Anterior cingulate cortex (tissue), 58 donors: ENCODE data around the gene TFIP11.
A peak's percentile ranks its signal among the peaks of the same experiment; 100 is the strongest.

Experiments used
- DNase-seq, 58 donors: peaks; one replicate each; lab custom pipeline; 2025; lab: John Stamatoyannopoulos, UW

Gene TFIP11

DNA sequence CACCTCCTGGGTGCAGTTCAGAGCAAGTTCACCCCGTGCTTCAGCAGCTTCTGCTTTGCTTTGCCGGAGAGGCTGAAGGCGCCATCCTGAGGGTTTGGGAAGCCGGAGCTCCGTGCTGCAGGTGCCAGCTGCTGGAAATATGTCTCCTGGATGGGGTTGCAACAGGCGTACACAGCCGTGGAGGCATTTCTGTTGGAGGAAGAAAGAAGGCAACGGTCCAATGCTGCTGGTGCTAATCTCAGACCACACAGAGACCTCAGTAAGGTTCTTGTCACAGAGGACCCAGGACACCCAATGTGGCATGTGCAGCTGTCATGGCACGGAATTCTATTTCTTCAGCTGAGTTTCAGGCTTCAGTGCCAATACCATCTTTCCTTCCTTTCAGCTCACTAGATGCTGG lies 59.1 kb downstream of the TFIP11 start:
- DNase-seq = no peak

DNA sequence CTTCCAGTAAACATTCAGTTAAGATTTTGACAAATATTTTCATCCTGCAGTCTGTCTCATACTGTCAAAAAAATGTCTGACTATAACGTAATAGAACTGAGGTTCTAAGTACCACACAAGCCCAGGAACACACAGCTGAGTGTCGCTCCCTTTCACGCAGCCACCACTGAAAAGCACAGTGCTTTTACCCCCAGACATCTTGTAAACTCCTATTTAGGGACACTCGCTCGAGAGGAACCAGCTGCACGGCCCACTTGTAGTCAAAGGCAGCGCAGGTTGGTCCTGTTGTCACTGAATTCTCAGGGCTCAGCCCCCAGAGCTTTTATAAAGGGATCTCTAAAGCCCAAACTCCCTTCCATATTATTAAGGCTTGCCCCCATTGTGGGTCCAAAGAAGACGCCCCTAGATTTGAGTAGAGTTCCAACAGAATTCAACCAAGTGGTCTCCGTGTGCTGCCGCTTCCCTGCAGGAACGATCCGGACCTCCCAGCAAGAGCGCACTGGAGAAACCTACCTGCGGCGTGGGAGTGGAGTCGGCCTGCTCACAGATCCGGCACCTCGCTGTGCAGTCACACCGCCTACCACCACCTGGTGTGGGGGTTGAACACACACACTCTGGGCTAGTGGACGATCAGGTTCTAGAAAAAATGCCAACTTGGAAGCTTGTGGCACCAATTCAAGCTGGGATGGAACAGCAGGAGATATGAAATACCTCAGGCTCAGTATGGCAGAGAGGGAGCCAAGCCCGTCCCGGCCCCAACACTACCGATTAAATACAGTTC lies 59.8 kb downstream of the TFIP11 start:
- DNase-seq = peak in 9 of 58 donors; percentile 6 to 59 (median 25)

DNA sequence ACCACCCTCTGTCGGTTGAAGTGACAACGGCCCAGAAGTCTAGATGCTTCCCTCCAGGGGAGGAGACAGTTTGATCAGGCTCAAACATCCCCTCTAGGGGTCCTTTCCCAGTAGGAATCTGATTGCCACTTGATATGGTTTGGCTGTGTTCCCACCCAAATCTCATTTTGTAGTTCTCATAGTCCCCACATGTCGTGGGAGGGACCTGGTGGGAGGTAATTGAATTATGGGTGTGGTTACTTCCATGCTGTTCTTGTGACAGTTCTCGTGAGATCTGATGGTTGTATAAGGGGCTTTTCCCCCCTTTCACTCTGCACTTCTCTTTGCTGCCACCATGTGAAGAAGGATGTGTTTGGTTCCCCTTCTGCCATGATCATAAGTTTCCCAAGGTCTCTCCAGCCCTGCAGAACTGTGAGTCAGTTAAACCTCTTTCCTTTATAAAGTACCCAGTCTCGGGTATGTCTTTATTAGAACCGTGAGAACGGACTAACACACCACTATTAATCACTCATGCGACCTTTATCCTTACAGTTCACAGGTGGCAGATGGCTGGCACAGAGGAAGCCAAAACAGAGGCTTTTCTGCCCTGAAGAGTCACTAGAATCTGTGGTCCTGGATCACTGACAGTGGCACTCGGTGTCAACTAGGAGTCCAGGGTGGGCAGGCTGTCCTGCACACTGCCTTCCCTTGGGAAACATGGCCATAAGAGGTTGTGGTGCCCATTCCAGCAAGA lies 61.7 kb downstream of the TFIP11 start:
- no peak for DNase-seq

DNA sequence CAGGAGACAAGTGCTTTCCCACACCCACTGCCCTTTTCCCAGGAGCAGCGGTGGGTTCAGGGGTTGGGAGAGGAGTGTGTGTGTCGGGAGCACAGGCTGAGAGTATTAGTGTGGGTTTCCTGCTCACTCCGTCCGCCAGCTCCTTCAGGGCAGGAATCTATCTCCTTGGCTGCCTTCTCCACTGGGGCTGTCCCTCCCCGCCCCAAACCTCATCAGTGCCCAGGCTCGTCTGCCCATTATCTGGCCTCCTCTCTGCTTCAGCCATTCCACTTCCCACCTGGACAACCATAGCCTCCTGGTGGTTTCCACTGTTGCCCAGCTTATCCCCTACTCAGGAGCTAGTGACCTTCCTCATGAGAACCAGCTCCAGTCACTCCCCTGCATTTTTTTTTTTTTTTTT lies 63.3 kb downstream of the TFIP11 start:
- no peak for DNase-seq

DNA sequence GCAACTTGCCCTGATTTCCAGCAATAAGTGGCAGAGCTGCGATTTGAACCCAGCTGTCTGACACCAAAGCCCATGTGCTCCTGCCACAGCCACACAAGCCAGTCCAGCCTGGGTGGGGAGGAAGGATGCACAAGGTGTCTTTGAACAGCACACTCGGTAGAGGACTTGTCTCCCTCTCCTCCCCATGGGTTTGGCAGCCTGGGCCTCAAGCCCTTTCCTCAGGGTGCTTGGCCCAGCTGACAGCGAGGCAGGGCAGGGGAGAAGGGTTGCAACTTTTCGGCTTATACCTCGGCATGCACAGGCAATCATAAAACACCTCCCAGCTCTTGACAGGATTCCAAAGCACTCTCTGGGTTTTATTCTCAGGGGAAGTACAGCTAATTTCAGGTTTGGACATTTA lies 63.9 kb downstream of the TFIP11 start:
- DNase-seq = no peak

DNA sequence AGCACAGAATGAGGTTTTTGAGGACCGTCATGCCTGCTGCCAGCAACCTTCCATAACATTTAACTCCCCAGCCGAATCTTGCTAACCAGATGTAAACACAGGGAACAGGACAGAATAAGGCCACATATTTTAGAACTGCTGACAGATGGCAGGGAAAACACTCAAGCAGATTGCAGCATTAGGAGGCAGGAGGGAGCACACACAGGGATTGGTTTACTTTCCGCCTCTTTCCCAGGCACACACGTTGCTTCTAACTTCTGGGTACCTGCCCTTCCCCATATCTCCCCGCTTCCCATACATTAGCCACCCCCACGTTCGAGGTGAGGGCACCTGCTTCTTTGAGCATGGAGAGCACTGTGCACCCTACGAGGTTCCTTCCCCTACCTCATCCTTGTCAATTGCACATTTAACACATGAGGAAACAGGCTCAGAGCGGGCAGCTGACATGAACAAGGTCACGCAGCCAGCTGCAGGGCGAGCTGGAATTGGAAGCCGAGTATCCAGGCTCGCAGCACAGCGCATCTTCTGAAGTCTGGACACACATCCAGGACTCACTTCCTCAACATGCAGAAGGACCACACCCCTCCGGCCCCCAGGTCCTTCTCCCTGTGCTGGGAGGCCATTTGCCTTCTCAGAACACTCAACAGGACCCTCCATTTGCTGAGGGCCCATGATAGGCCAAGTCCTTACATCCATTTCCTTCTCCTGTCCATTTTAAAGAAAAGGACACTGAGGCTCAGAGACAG lies 64.5 kb downstream of the TFIP11 start:
- peak in 3 of 58 donors; percentile 10 to 62 (median 35) for DNase-seq

DNA sequence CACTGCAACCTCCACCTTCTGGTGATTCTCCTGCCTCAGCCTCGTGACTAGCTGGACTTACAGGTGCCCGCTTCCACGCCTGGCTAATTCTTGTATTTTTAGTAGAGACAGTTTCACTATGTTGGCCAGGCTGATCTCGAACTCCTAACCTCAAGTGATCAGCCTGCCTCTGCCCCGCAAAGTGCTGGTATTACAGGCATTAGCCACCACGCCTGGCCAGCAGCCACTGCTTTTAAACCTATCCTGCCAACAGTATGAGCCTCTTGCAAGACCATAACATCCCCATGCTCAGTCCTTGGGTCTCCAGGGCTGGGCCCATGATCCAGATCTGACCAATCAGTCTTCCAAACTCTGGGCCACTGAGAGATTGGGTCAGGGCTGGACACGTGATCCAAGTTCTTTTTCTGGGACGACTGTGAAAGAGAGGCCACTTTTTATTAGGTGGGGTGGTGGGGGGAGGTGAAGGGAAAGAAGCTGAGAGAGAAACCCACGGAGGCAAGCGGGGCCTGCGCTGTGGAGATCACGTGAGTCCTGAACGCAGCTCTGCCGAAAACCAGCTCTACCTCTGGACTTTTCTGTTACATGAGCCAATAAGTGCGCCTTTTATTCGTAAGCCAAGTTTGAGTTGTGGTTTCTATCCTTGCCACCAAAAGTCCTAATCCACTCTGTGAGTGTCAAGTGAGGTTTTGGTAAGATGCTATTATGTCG lies 65.3 kb downstream of the TFIP11 start:
- DNase-seq = no peak

DNA sequence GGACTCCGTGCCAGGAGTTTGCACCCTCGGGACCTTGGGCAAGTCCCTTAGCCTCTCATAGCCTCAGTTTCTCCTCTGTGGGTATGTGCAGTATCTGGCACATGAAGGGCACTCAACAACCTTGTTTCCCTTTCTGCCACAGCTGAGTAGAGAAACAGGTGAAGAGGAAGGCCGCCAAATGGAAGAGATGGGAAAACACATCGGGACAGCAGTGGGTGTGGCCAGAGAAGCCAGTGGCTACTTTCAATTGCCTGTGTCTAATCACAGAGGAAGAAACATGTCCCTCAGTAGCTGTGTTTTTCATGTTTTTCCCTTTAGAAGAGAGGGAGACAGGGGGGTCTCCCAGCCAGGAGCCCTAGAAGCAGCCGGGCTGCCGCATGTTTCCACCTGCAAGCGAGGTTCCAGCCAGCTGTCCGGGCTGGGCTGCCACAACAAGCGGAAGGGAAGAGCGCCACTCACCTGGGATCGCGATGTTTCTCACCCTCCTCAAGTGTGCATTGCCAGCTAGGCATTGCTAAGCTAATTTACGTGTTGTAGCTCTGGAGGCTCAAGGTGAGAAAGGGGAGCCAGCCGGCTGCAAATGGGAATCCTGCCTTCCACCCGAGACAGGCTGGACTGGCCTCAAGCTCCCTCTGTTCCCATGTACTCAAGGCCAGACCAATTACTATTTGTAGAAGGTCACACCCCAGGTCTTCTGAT lies 66.5 kb downstream of the TFIP11 start:
- no peak for DNase-seq

DNA sequence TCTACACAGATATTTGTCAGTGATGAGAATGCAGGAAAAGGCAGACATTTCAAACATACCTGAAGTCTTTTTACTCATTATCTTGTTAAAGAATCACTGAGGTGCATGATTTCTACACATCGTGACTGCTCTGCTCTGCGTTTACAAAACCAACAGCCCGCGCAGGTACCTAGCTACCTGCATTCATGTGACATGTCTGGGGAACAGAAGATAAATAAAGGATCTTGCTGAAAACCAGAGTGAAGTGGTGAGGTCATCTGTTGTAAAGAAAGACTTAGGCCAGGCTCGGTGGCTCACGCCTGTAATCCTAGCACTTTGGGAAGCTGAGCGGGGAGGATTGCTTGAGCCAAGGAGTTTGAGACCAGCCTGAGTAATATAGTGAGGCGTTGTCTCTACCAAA lies 67.5 kb downstream of the TFIP11 start:
- no peak for DNase-seq

DNA sequence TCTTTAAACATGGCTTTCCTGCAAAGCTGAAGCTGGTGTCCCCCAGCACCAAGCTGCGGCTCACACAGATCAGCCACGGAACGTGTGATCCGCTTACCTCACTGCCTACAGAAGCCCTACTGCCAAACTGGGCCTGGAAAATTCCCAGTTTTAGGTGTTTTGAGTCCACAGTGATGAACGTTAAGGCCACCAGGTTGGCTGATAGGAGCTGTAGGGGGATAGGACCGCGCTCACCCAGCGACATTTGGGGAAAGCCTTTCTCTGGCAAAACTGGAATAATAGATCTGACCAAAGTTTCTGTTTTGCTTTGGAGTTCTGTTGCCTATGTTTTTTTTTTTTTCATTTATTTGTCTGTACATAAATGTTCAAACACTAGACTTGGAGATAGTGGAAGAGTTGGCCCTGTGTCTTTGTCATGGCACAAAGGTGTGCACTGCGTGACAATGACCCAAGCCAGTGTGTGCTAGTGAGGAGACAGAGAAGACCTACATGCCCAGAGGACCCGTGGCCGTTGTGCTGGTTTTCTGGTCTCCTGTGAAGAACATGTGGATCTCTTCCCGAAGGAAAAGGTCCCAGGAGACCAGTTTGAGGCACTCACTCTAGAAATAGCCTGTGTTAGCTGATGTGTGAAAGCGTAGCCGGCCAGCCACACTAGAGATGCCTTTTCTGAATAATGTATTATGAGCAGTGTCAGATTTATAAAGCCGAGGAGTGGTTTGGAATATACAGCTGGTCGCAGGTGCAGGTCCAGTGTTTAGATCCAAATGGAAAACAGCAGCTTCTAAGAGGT lies 68.2 kb downstream of the TFIP11 start:
- DNase-seq = no peak

DNA sequence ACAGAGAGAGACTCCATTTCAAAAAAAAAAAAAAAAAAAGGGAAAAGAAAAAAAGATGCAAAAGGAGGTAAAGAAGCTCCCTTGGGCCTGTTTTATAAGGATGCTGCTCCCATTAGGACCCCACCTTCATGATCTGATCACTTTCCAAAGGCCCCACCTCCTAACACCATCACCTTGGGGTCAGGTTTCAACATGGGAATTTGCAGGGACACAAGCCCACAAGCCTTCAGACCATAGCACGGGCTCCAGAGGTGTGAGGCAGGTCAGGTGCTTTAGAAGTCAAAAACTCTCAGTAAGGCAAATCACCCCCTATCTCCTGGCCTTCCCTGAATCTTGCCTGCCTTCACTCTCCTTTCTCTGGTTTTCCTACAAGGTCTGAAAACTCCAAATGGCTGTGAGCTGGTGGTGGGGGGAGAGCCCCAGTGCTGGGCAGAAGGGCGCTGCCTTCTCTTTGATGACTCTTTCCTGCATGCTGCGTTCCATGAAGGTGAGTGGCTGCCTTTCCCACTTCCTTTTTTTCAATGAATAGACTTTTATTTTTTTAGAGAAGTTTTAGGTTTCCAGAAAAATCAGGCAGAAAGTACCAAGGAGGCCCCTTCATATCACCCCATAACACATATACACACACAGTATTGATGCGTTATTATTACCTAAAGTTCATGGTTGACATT lies 70.1 kb downstream of the TFIP11 start:
- no peak for DNase-seq
